ENCODE measurements around the gene CISD1.

- TF ChIP-seq RCOR1 (IDR thresholded peaks at IDR 0.05; ENCODE audit: insufficient replicate concordance, low read length) (no peak), BHLHE40 (IDR thresholded peaks at IDR 0.05; ENCODE audit: low read depth, low read length) (no peak), CTCF (conservative IDR thresholded peaks at IDR 0.05; ENCODE audit: low read depth, low read length) (no peak), MXI1 (IDR thresholded peaks at IDR 0.05; ENCODE audit: borderline replicate concordance, low read depth, low read length) (no peak), CEBPB (IDR thresholded peaks at IDR 0.05; ENCODE audit: low read depth, low read length) (peak; percentile 36; the same call in 1 of the 2 replicates), POLR2A (IDR thresholded peaks at IDR 0.05; ENCODE audit: low read depth, low read length) (no peak), MAFK (IDR thresholded peaks at IDR 0.05; ENCODE audit: low read depth, low read length) (no peak), RAD21 (IDR thresholded peaks at IDR 0.05; ENCODE audit: low read length) (no peak), RFX5 (IDR thresholded peaks at IDR 0.05; ENCODE audit: low read depth, low read length) (no peak), SMC3 (IDR thresholded peaks at IDR 0.05; ENCODE audit: low read depth, low read length) (no peak), CHD1 (IDR thresholded peaks at IDR 0.05; ENCODE audit: low read depth, low read length) (no peak), NFE2L2 (IDR thresholded peaks at IDR 0.05; ENCODE audit: low read depth, low read length) (no peak), FOS (IDR thresholded peaks at IDR 0.05; ENCODE audit: low read depth, low read length) (no peak)
These were observed 27.6 kb upstream of the CISD1 start for GRCh38 chr10:58241346-58241745.
